Stimulated activated CD4-positive, alpha-beta T cell treated with anti-CD3 and anti-CD28 coated beads, TNF-alpha, amount 100 ng/mL, for 1 hour (primary cell): Measurements from ENCODE around the gene PRLR.

Source experiments
- DNase-seq, 3 donors: peaks; one replicate each; pipeline ENCODE4 v3.0.0-alpha.2; 2020; ENCODE audit warnings: low read depth in 3 of 3, low spot score in 1 of 3

Gene PRLR

GRCh38 chr5:35089334-35090314 lies 140.7 kb downstream of the PRLR start:
- peak; percentile 5 to 31 (median 6) for DNase-seq

GRCh38 chr5:35087991-35088390 lies 142.3 kb downstream of the PRLR start:
- no peak for DNase-seq

- no peak for DNase-seq
These were observed 147.1 kb downstream of the PRLR start for GRCh38 chr5:35083150-35083549.

- no peak for DNase-seq
These were observed 147.8 kb downstream of the PRLR start for GRCh38 chr5:35082530-35082929.

- DNase-seq = no peak
These were observed 149.2 kb downstream of the PRLR start for GRCh38 chr5:35081134-35081533.

GRCh38 chr5:35073160-35073559 lies 157.1 kb downstream of the PRLR start:
- DNase-seq = no peak

GRCh38 chr5:35069188-35069587 lies 161.1 kb downstream of the PRLR start:
- no peak for DNase-seq

GRCh38 chr5:35067985-35068384 lies 162.3 kb downstream of the PRLR start:
- no peak for DNase-seq

GRCh38 chr5:35066260-35066795 lies 164.0 kb downstream of the PRLR start:
- no peak for DNase-seq

- no peak for DNase-seq
These were observed 166.9 kb downstream of the PRLR start for GRCh38 chr5:35063414-35063813.

GRCh38 chr5:35061211-35061770 lies 169.0 kb downstream of the PRLR start:
- DNase-seq = no peak

GRCh38 chr5:35060236-35060635 lies 170.1 kb downstream of the PRLR start:
- DNase-seq = no peak

- no peak for DNase-seq
These were observed 171.0 kb downstream of the PRLR start for GRCh38 chr5:35059251-35059650.

- no peak for DNase-seq
These were observed 171.9 kb downstream of the PRLR start for GRCh38 chr5:35058374-35058788.

- no peak for DNase-seq
These were observed 173.6 kb downstream of the PRLR start for GRCh38 chr5:35056686-35057085.

GRCh38 chr5:35052838-35053237 lies 177.4 kb downstream of the PRLR start:
- DNase-seq = no peak

- DNase-seq = no peak
These were observed 179.7 kb downstream of the PRLR start for GRCh38 chr5:35050541-35051126.

GRCh38 chr5:35048910-35049309 lies 181.4 kb downstream of the PRLR start:
- no peak for DNase-seq

GRCh38 chr5:35047785-35048404 lies 182.4 kb downstream of the PRLR start, which contains the start of gene AGXT2:
AGXT2 (minus strand) TSS chr5:35047949; CDS start chr5:35047892, 57 bp downstream.
- no peak for DNase-seq

GRCh38 chr5:35046774-35047173 lies 183.5 kb downstream of the PRLR start:
- no peak for DNase-seq

- no peak for DNase-seq
These were observed 185.0 kb downstream of the PRLR start for GRCh38 chr5:35045280-35045679.
